IMR-90 (cell line): ENCODE data around the gene PDCL3. TPM values are rescaled to one million over a fixed set of nuclear protein-coding genes. Genes with fewer than 3 reads are reported as not detected.

Experiments
- ATAC-seq: fragments of 200-7000 bp; cut with Tn5 transposase; 2 replicates; pipeline ENCODE4 v1.9.1; 2020; ENCODE audit warnings: low read depth, mild to moderate bottlenecking, moderate library complexity
- BruUV-seq: library from RNA; stranded (reverse); fragments of 400-500 nt; replicated peaks from 2 replicates; lab custom pipeline; 2021; lab: Mats Ljungman, UMichigan
- CTCF ChIA-PET: fragments of 300-600 bp; formaldehyde crosslinking; extraction: SDS; loops from one replicate; lab custom pipeline; 2021; ENCODE audit warnings: antibody characterized with exemption; lab: Yijun Ruan, JAX
- POLR2A ChIA-PET: fragments of 300-600 bp; sonication (Branson Sonifier 250); formaldehyde crosslinking; loops from one replicate; lab custom pipeline; 2022; ENCODE audit warnings: antibody characterized with exemption; ENCODE audit not compliant: unreplicated experiment; lab: Charles Lee
- DNase-seq: peaks from one replicate; pipeline ENCODE4 v3.0.0; 2013
- H2AFZ ChIP-seq: replicated peaks from 2 replicates; pipeline ENCODE3; 2013; ENCODE audit warnings: low read length, mild to moderate bottlenecking; ENCODE audit not compliant: poor library complexity
- H2AK5ac ChIP-seq: 2 replicates; pipeline ENCODE4 v1.6.1; 2013; ENCODE audit warnings: low read depth, low read length, inconsistent platforms
- H2AK9ac ChIP-seq: replicated peaks from 2 replicates; pipeline ENCODE3; 2013; ENCODE audit warnings: mild to moderate bottlenecking, low read depth, low read length, moderate library complexity; ENCODE audit not compliant: poor library complexity
- H2BK120ac ChIP-seq: 2 replicates; pipeline ENCODE4 v1.6.1; 2013; ENCODE audit warnings: low read depth, low read length, inconsistent platforms
- H2BK15ac ChIP-seq: 3 replicates; pipeline ENCODE4 v1.6.1; 2013; ENCODE audit warnings: low read depth, low read length, inconsistent platforms
- H2BK20ac ChIP-seq: 2 replicates; pipeline ENCODE4 v1.6.1; 2013; ENCODE audit warnings: low read depth, mild to moderate bottlenecking, inconsistent platforms, low read length, moderate library complexity
- H2BK5ac ChIP-seq: 2 replicates; pipeline ENCODE4 v1.6.1; 2013; ENCODE audit warnings: mild to moderate bottlenecking, low read depth, low read length, inconsistent platforms; ENCODE audit not compliant: poor library complexity, severe bottlenecking
- H3K14ac ChIP-seq: replicated peaks from 2 replicates; pipeline ENCODE4 v1.6.1; 2013; ENCODE audit warnings: low read depth, low read length, inconsistent platforms
- H3K18ac ChIP-seq: 2 replicates; pipeline ENCODE4 v1.6.1; 2013; ENCODE audit warnings: low read depth, low read length, control low read depth
- H3K23ac ChIP-seq: 2 replicates; pipeline ENCODE4 v1.6.1; 2013; ENCODE audit warnings: low read depth, low read length, inconsistent platforms
- H3K27ac ChIP-seq: 2 replicates; pipeline ENCODE4 v1.5.1; 2013; ENCODE audit warnings: mild to moderate bottlenecking, control low read depth, low read length; ENCODE audit not compliant: insufficient read depth
- H3K27me3 ChIP-seq: 2 replicates; pipeline ENCODE4 v1.6.1; 2013; ENCODE audit warnings: low read length; ENCODE audit not compliant: control insufficient read depth, insufficient read depth
- H3K36me3 ChIP-seq: 2 replicates; pipeline ENCODE4 v1.6.1; 2013; ENCODE audit warnings: low read length, mixed read lengths; ENCODE audit not compliant: control insufficient read depth, insufficient read depth
- H3K4ac ChIP-seq: 2 replicates; pipeline ENCODE4 v1.6.1; 2013; ENCODE audit warnings: low read depth, low read length, inconsistent platforms
- H3K4me1 ChIP-seq: 2 replicates; pipeline ENCODE4 v1.6.1; 2013; ENCODE audit warnings: low read length, mixed read lengths; ENCODE audit not compliant: control insufficient read depth, insufficient read depth
- H3K4me2 ChIP-seq: 2 replicates; pipeline ENCODE4 v1.6.1; 2013; ENCODE audit warnings: low read depth, mild to moderate bottlenecking, control low read depth, low read length, moderate library complexity
- H3K4me3 ChIP-seq: 2 replicates; pipeline ENCODE4 v1.5.1; 2013; ENCODE audit warnings: low read depth, mild to moderate bottlenecking, control low read depth, low read length, moderate library complexity; ENCODE audit not compliant: insufficient read depth
- H3K56ac ChIP-seq: 2 replicates; pipeline ENCODE4 v1.6.1; 2013; ENCODE audit warnings: low read length, inconsistent platforms; ENCODE audit not compliant: insufficient read depth; ENCODE audit errors: extremely low read depth
- H3K79me1 ChIP-seq, 2 experiments: 2 replicates each; pipeline ENCODE4 v1.6.1; 2013; ENCODE audit warnings: low read length in 2 of 2, inconsistent platforms in 1 of 2, low read depth in 1 of 2
- H3K9ac ChIP-seq: 2 replicates; pipeline ENCODE4 v1.6.1; 2013; ENCODE audit warnings: low read depth, low read length, control low read depth
- H3K9me1 ChIP-seq: 2 replicates; pipeline ENCODE4 v1.6.1; 2013; ENCODE audit warnings: low read length, inconsistent platforms; ENCODE audit not compliant: insufficient read depth
- H3K9me3 ChIP-seq: 2 replicates; pipeline ENCODE4 v1.6.1; 2013; ENCODE audit warnings: low read length; ENCODE audit not compliant: control insufficient read depth, insufficient read depth
- H4K20me1 ChIP-seq: 2 replicates; pipeline ENCODE4 v1.6.1; 2013; ENCODE audit warnings: low read length, inconsistent platforms; ENCODE audit not compliant: insufficient read depth
- H4K5ac ChIP-seq: 2 replicates; pipeline ENCODE4 v1.6.1; 2013; ENCODE audit warnings: mild to moderate bottlenecking, low read depth, low read length, control low read depth
- H4K8ac ChIP-seq, 2 experiments: 2 replicates each; pipeline ENCODE4 v1.6.1; 2013; ENCODE audit warnings: low read depth in 2 of 2, low read length in 2 of 2, control low read depth in 1 of 2, inconsistent platforms in 1 of 2
- H4K91ac ChIP-seq: 2 replicates; pipeline ENCODE4 v1.6.1; 2013; ENCODE audit warnings: low read depth, low read length, inconsistent platforms; ENCODE audit not compliant: insufficient read depth
- CEBPB ChIP-seq: IDR thresholded peaks from 2 replicates; pipeline ENCODE4 v1.6.1; 2012; ENCODE audit warnings: low read depth, low read length, improper control_type of control experiment
- CHD1 ChIP-seq: IDR thresholded peaks from 2 replicates; pipeline ENCODE4 v1.6.1; 2012; ENCODE audit warnings: low read depth, low read length, improper control_type of control experiment
- FOS ChIP-seq: fragments of 150-350 bp; IDR thresholded peaks from 2 replicates; pipeline ENCODE4 v1.6.1; 2016; ENCODE audit warnings: low read depth, low read length
- MAFK ChIP-seq: IDR thresholded peaks from 2 replicates; pipeline ENCODE4 v1.6.1; 2012; ENCODE audit warnings: low read depth, low read length, improper control_type of control experiment
- MAZ ChIP-seq: IDR thresholded peaks from 2 replicates; pipeline ENCODE4 v1.6.1; 2012; ENCODE audit warnings: low read depth, mild to moderate bottlenecking, low read length, improper control_type of control experiment, moderate library complexity, borderline replicate concordance
- MXI1 ChIP-seq: IDR thresholded peaks from 2 replicates; pipeline ENCODE4 v1.6.1; 2012; ENCODE audit warnings: low read depth, mild to moderate bottlenecking, low read length, moderate library complexity, borderline replicate concordance
- NFE2L2 ChIP-seq: fragments of 150-350 bp; IDR thresholded peaks from 2 replicates; pipeline ENCODE4 v1.6.1; 2016; ENCODE audit warnings: low read depth, mild to moderate bottlenecking, low read length
- POLR2A ChIP-seq: IDR thresholded peaks from 2 replicates; pipeline ENCODE4 v1.6.1; 2012; ENCODE audit warnings: mild to moderate bottlenecking, low read depth, low read length
- RAD21 ChIP-seq: IDR thresholded peaks from 2 replicates; pipeline ENCODE4 v1.6.1; 2012; ENCODE audit warnings: low read length, improper control_type of control experiment
- RCOR1 ChIP-seq: IDR thresholded peaks from 2 replicates; pipeline ENCODE4 v1.6.1; 2012; ENCODE audit warnings: mild to moderate bottlenecking, low read length, improper control_type of control experiment; ENCODE audit not compliant: insufficient replicate concordance
- RFX5 ChIP-seq: IDR thresholded peaks from 2 replicates; pipeline ENCODE4 v1.8.0; 2012; ENCODE audit warnings: low read depth, mild to moderate bottlenecking, low read length, moderate library complexity
- SMC3 ChIP-seq: fragments of 150-350 bp; IDR thresholded peaks from 2 replicates; pipeline ENCODE4 v1.6.1; 2016; ENCODE audit warnings: low read depth, mild to moderate bottlenecking, antibody characterized with exemption, low read length, moderate library complexity
- WGBS, 2 experiments: methylation state at CpG; one replicate each; pipeline versions ENCODE4 v1.1.5 to v1.1.7; 2013; ENCODE audit warnings: missing lambda C conversion rate in 2 of 2; ENCODE audit not compliant: insufficient read length in 1 of 2; ENCODE audit errors: extremely low coverage in 2 of 2; 5-methylcytosine and 5-hydroxymethylcytosine counted together
- dilution Hi-C: fragments of 300-500 bp; cut with HindIII; formaldehyde crosslinking; loops from one replicate; pipeline ENCODE4 v1.14.3; 2018; ENCODE audit warnings: low sequenced_read_pairs; ENCODE audit not compliant: unreplicated experiment
- in situ Hi-C: fragments of 300-500 bp; cut with MboI; formaldehyde crosslinking; loops from 3 replicates; pipeline ENCODE4 v1.14.3; 2019; ENCODE audit warnings: low sequenced_read_pairs, inconsistent platforms, mixed read lengths
- intact Hi-C: fragments of 100-400 bp; cut with micrococcal nuclease; formaldehyde crosslinking; loops from 2 replicates; pipeline ENCODE4 v1.10.0; 2022
- polyA plus RNA-seq, 3 experiments: library from polyadenylated mRNA; depleted of rRNA; stranded (reverse); fragments of >200 nt; gene quantifications; 2 replicates each; pipeline ENCODE4 v1.2.3, GENCODE V29; 2012; ENCODE audit warnings: low replicate concordance in 1 of 3
- total RNA-seq: library from RNA; depleted of rRNA; stranded (reverse); fragments of >200 nt; gene quantifications from 2 replicates; pipeline ENCODE4 v1.2.3, GENCODE V29; 2012
- TF ChIP-seq, protein P1 (sequence below): conservative IDR thresholded peaks from 2 replicates; pipeline ENCODE4 v1.5.1; 2012; ENCODE audit warnings: mild to moderate bottlenecking, low read depth, low read length, improper control_type of control experiment
- TF ChIP-seq, protein P2 (sequence below): fragments of 150-350 bp; IDR thresholded peaks from 2 replicates; pipeline ENCODE4 v1.6.1; 2016; ENCODE audit warnings: low read depth, mild to moderate bottlenecking, low read length, moderate library complexity, borderline replicate concordance
- TF ChIP-seq, protein P3 (sequence below): fragments of 150-350 bp; IDR thresholded peaks from 2 replicates; pipeline ENCODE4 v1.6.1; 2017; ENCODE audit warnings: mild to moderate bottlenecking, antibody characterized with exemption, low read length, low read depth

The PDCL3 gene
- total and polyA plus RNA-seq, 2 of the 4 experiments (the other 2 are of a cell fraction): 9.5 to 26.4 TPM

DNA sequence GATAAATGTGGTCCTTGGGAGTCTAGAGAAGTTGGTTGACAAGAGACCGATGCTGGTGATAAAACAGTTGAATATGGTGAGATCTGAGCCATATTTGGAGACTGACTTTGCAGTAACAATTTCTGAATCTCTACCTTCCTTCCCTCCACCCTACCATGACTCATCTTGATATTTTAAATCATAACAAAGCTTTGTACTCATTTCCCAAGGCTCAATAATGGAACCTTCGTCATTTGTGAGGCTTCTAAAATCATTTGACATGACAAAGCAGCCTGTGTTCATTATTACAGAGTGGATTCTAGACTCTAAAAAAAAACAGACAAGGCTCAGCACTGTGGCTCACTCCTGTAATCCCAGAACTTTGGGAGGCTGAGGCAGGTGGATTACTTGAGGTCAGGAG, 38.5 kb upstream of the PDCL3 start:
- Histone ChIP-seq H3K4me3 (no peak overlapping the region), H4K91ac (no peak overlapping the region), H4K8ac (no peak overlapping the region), H2AFZ (no peak overlapping the region), H3K23ac (no peak overlapping the region), H2BK20ac (no peak overlapping the region), H2AK9ac (no peak overlapping the region), H2BK120ac (no peak overlapping the region), H3K56ac (no peak overlapping the region), H2BK5ac (no peak overlapping the region), H3K18ac (no peak overlapping the region), H3K9ac (no peak overlapping the region), H3K27me3 (no peaks in the 10 kb centered on the region; the same call in 1 of the 2 replicates), H3K4me2 (no peak overlapping the region), H3K79me1 (no peaks in the 10 kb centered on the region), H3K27ac (no peak overlapping the region), H4K20me1 (no peaks in the 10 kb centered on the region), H3K4me1 (no peaks in the 10 kb centered on the region), H3K9me1 (no peaks in the 10 kb centered on the region), H3K14ac (no peak overlapping the region), H3K4ac (no peak overlapping the region), H2BK15ac (no peak overlapping the region), H4K5ac (no peak overlapping the region), H3K36me3 (no peaks in the 10 kb centered on the region), H2AK5ac (no peak overlapping the region), H3K9me3 (no peaks in the 10 kb centered on the region)
- dilution Hi-C loops: no loop called here
- peak; percentile 58 for DNase-seq
- no peak for TF ChIP-seq MXI1
- TF ChIP-seq, protein P1, sequence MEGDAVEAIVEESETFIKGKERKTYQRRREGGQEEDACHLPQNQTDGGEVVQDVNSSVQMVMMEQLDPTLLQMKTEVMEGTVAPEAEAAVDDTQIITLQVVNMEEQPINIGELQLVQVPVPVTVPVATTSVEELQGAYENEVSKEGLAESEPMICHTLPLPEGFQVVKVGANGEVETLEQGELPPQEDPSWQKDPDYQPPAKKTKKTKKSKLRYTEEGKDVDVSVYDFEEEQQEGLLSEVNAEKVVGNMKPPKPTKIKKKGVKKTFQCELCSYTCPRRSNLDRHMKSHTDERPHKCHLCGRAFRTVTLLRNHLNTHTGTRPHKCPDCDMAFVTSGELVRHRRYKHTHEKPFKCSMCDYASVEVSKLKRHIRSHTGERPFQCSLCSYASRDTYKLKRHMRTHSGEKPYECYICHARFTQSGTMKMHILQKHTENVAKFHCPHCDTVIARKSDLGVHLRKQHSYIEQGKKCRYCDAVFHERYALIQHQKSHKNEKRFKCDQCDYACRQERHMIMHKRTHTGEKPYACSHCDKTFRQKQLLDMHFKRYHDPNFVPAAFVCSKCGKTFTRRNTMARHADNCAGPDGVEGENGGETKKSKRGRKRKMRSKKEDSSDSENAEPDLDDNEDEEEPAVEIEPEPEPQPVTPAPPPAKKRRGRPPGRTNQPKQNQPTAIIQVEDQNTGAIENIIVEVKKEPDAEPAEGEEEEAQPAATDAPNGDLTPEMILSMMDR: no peak
- no peak for TF ChIP-seq RCOR1
- TF ChIP-seq SMC3: no peak
- TF ChIP-seq NFE2L2: no peak
- TF ChIP-seq RAD21: no peak
- TF ChIP-seq MAZ: no peak
- no peak for TF ChIP-seq FOS
- no peak for TF ChIP-seq CHD1
- no peak for TF ChIP-seq POLR2A
- TF ChIP-seq RFX5: no peak
- TF ChIP-seq, protein P2, sequence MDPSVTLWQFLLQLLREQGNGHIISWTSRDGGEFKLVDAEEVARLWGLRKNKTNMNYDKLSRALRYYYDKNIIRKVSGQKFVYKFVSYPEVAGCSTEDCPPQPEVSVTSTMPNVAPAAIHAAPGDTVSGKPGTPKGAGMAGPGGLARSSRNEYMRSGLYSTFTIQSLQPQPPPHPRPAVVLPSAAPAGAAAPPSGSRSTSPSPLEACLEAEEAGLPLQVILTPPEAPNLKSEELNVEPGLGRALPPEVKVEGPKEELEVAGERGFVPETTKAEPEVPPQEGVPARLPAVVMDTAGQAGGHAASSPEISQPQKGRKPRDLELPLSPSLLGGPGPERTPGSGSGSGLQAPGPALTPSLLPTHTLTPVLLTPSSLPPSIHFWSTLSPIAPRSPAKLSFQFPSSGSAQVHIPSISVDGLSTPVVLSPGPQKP: no peak
- TF ChIP-seq CEBPB: no peak
- TF ChIP-seq, protein P3, sequence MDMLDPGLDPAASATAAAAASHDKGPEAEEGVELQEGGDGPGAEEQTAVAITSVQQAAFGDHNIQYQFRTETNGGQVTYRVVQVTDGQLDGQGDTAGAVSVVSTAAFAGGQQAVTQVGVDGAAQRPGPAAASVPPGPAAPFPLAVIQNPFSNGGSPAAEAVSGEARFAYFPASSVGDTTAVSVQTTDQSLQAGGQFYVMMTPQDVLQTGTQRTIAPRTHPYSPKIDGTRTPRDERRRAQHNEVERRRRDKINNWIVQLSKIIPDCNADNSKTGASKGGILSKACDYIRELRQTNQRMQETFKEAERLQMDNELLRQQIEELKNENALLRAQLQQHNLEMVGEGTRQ: no peak
- no peak for TF ChIP-seq MAFK
- in situ Hi-C loops: no loop called here
- BruUV-seq: no TSS peak
- CTCF ChIA-PET: no interaction called here
- POLR2A ChIA-PET: no interaction called here
- ATAC-seq: no peak
- intact Hi-C loops: no loop called here
- no CpG with 5 or more reads among the region's 2 CpGs for WGBS, 2 experiments
